CD4-positive, alpha-beta T cell treated with Interferon gamma for 1 hour (primary cell): Measurements from ENCODE around the gene SIN3B.

Source experiments
- DNase-seq: peaks from one replicate; pipeline ENCODE4 v3.0.0-alpha.2; 2020

The SIN3B gene

GRCh38 chr19:16824658-16825311 is 4.4 kb upstream of the SIN3B start:
- DNase-seq, result no peak

GRCh38 chr19:16825312-16826052 is 3.7 kb upstream of the SIN3B start:
- DNase-seq, result no peak

- DNase-seq, result no peak
Measured at GRCh38 chr19:16829822-16830289, 658 bp downstream of the SIN3B start.

GRCh38 chr19:16830679-16831078 is 1.5 kb downstream of the SIN3B start:
- no peak for DNase-seq

- no peak for DNase-seq
Measured at GRCh38 chr19:16831531-16831930, 2.3 kb downstream of the SIN3B start.

GRCh38 chr19:16834747-16835146 is 5.5 kb downstream of the SIN3B start:
- DNase-seq, result no peak

- DNase-seq, result peak; percentile 67
Measured at GRCh38 chr19:16836115-16837034, 7.2 kb downstream of the SIN3B start.

- DNase-seq, result no peak
Measured at GRCh38 chr19:16837035-16837362, 7.8 kb downstream of the SIN3B start.

GRCh38 chr19:16841391-16841926 is 12.3 kb downstream of the SIN3B start:
- no peak for DNase-seq

GRCh38 chr19:16846901-16847300 is 17.7 kb downstream of the SIN3B start:
- no peak for DNase-seq

GRCh38 chr19:16847430-16847829 is 18.2 kb downstream of the SIN3B start:
- no peak for DNase-seq

GRCh38 chr19:16849168-16849567 is 20.0 kb downstream of the SIN3B start:
- DNase-seq, result no peak

GRCh38 chr19:16850133-16850532 is 20.9 kb downstream of the SIN3B start:
- no peak for DNase-seq

GRCh38 chr19:16851031-16851712 is 22.0 kb downstream of the SIN3B start:
- no peak for DNase-seq

- DNase-seq, result no peak
Measured at GRCh38 chr19:16853066-16853465, 23.9 kb downstream of the SIN3B start.

- DNase-seq, result no peak
Measured at GRCh38 chr19:16856091-16856490, 26.9 kb downstream of the SIN3B start.

- no peak for DNase-seq
Measured at GRCh38 chr19:16859626-16860025, 30.4 kb downstream of the SIN3B start.

- DNase-seq, result no peak
Measured at GRCh38 chr19:16860118-16860517, 30.9 kb downstream of the SIN3B start.

GRCh38 chr19:16861011-16861410 is 31.8 kb downstream of the SIN3B start:
- DNase-seq, result no peak

- no peak for DNase-seq
Measured at GRCh38 chr19:16861834-16862233, 32.6 kb downstream of the SIN3B start.

- no peak for DNase-seq
Measured at GRCh38 chr19:16862826-16863415, 33.7 kb downstream of the SIN3B start.

- no peak for DNase-seq
Measured at GRCh38 chr19:16867211-16867610, 38.0 kb downstream of the SIN3B start.
